ENCODE results near the gene KLHDC3. TPM values are rescaled to one million over a fixed set of nuclear protein-coding genes. Genes with fewer than 3 reads are reported as not detected.

The KLHDC3 gene
- total RNA-seq, 4 donors from 2014 or later = 39.1 to 77.3 (median 64.0) TPM

DNA sequence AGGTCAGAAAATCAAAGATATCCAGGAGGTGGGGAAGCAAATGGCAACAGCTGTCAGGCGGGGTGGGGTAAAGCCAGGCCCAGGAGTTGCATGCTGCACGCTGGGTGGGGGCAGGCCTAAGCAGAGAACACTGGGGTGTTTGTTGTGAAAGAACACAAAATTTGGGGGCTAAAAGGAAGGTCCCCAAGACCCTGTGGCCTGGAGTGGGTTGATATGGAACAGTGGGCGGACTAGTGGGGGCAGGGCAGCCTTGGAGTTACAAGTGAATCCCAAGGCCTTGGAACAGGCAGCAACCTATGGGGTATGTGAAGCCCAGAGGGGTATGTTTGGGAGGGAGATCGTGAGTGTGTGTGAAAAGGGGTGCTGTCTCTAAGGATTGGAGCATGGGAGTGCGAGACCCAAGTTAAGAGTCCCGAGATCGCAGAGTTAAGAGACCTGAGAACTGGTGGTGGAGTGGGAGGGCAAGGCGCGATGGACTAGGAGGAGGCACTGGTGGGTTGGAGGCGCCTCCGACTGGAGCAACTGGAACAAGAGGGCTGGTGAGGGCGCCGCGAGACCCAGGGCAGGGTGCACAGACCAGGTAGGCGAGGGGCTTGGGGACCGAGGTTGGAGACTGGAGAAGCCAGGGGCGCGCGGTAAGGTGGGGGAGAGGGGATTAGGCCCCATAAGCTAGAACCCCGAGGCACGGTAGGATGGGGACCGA is 38.9 kb downstream of the KLHDC3 start:
- TF ChIP-seq, protein P1, sequence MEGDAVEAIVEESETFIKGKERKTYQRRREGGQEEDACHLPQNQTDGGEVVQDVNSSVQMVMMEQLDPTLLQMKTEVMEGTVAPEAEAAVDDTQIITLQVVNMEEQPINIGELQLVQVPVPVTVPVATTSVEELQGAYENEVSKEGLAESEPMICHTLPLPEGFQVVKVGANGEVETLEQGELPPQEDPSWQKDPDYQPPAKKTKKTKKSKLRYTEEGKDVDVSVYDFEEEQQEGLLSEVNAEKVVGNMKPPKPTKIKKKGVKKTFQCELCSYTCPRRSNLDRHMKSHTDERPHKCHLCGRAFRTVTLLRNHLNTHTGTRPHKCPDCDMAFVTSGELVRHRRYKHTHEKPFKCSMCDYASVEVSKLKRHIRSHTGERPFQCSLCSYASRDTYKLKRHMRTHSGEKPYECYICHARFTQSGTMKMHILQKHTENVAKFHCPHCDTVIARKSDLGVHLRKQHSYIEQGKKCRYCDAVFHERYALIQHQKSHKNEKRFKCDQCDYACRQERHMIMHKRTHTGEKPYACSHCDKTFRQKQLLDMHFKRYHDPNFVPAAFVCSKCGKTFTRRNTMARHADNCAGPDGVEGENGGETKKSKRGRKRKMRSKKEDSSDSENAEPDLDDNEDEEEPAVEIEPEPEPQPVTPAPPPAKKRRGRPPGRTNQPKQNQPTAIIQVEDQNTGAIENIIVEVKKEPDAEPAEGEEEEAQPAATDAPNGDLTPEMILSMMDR (IDR thresholded peaks at IDR 0.05; ENCODE audit: low read depth) = no peak

DNA sequence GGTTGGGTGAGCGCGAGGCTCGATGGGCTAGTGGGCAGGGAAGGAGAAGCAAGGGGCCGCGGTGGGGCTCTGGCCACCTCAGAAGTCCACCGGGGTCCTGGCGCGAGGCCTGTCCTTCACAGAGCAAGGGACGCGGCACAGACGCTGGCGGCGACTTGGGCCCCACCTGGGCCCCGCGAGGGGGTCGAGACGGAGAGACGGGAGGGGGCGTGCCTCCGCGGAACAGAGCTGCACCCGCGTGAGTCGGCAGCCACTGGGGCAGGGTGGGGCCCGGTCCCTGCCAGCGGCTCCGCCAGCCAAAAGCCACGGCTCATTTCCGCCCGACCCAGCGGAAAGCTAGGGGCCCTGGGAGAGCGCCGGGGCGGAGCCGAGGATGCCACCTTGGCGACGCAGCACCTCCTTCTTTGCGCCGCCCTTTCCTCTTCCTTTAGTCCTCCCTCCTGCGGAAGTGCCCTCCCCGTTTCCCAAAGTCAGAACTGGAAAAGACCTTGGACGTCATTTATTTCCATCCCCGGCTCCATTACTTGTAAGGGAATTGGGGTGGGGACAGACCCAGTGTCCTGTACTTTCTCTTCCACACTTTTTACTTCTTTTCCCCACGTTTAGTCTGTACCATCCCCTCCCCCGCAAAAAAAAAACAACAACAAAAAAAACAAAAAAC is 39.6 kb downstream of the KLHDC3 start, which contains the start of gene CUL7:
Gene CUL7, minus strand, starts transcription at position 307 of the 661 bp plus-strand sequence. CDS start 1,063 bp downstream, outside the sequence.
- TF ChIP-seq, protein P1 (IDR thresholded peaks at IDR 0.05; ENCODE audit: low read depth) = no peak

DNA sequence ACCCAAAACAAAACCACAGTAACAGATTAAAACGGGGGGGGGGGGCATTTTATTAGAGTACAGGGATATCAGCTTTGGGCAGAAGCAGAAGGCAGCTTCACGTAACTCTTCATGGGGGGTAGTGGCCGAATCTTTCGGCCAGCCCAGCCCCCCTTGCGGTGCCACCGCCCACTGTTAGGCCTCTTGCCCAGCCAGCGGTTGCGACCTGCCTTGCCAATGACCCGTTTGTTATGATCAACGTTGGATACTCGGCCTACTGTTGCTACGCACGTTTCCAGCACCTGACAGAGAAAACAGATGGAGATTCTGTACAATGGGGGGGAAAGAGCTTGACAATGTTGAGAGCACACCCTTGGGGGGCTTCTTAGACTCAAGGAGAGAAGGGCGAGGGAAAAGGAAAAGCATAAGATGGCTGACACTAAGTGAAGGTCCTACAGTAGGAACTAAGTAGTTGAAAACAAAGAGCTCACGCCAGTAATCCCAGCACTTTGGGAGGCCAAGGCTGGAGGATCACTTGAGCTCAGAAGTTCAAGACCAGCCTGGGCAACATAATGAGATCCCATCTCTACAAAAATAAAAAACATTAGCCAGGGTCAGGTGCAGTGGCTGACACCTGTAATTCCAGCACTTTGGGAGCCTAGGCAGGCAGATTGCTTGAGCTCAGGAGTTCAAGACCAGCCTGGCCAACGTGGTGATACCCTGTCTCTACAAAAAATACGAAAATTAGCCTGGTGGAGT is 40.3 kb downstream of the KLHDC3 start:
- TF ChIP-seq, protein P1 (IDR thresholded peaks at IDR 0.05; ENCODE audit: low read depth) = no peak

DNA sequence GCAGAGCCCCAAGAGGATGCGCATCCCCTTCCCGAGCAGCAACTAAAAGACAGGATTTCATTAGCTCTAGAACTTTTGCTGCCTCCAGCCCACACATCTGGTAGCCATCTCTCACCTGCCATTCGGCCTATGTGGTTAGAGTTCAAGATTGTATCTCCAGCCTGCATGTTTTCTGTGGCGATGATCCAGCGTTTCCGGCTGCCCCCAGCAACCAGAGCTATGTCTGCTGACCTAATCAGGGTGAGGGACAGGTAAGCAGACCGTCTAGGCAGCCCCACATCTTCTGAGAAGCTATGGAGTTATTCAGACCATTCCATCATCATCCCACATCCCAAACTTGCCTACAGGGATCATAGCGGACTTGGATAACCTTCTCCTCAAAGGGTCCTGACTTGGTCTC is 41.9 kb downstream of the KLHDC3 start:
- TF ChIP-seq, protein P1 (IDR thresholded peaks at IDR 0.05; ENCODE audit: low read depth) = no peak

DNA sequence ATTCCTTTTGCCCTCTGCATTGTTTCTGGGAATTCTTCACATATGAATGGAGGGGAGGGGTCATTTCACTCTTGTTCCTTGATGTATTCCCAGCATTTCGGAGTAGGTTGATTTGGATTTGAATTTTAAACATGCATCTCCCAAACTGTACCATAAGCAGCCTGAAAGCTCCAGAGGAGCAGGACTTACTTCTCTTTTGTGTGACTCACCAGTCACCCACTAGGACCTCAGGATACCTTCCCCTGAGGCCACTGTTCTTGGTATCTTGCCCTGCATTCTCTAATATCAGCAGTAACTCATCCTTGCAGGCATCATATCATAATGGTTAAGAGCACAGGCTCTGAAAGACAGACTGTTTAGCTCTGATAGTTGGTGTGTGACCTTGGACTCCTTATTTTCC is 44.5 kb downstream of the KLHDC3 start:
- TF ChIP-seq, protein P1 (IDR thresholded peaks at IDR 0.05; ENCODE audit: low read depth) = no peak

DNA sequence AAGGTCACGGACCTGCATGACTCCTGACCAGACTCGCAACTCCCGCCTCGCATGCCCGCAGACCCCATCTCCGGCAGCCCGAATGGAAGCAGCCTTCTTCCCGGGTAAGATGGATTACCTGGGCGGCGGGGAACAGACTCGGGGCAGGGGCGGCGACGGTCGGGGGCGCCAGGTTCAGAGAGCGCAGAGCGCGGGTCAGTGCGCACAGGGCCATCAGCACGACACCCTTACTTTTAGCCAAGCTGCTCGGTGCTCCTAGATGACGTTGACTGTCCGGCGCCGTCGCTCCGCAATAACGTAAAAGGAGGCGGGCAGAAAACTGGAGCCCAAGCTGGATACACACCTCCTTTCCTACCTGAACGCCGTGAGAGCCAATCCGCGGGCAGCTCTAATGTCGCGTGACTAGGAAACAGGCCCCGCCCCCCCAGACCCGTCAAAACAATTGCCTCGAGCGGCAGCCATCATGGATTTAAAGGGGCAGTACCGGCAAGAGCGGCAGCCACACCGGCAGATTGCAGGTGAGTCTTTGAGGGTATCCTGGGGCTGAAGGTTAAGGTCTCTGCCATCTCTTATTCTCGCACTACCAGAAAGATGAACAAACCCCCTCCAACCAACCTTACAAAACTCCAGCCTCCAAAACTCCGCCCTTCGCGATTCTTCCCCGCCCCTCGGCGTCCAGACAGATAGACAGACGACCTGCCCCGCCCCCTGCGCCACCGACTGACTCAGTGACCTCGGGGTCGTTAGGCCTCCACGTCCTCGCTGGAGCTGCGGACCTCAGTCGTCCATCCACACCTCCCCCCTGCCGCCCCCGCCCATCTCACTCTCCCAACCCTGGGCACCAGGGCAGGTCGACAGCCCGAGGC is 45.4 kb downstream of the KLHDC3 start, which contains the start of the genes KLC4 and MRPL2:
Gene KLC4, plus strand, starts transcription at position 464 of the 866 bp plus-strand sequence. CDS start 1,705 bp downstream, outside the sequence.
Gene MRPL2, minus strand, starts transcription at position 267 of the 866 bp plus-strand sequence. Its CDS starts 53 bp downstream, at position 214.
- TF ChIP-seq, protein P1 (IDR thresholded peaks at IDR 0.05; ENCODE audit: low read depth) = no peak

All from subcutaneous adipose tissue (tissue), 4 donors.